T-helper 9 cell (primary cell): ENCODE measurements around the gene ZNF423.

Experiments
- DNase-seq: peaks from one replicate; pipeline ENCODE4 v3.0.0-alpha.2; 2020

The ZNF423 gene

DNA sequence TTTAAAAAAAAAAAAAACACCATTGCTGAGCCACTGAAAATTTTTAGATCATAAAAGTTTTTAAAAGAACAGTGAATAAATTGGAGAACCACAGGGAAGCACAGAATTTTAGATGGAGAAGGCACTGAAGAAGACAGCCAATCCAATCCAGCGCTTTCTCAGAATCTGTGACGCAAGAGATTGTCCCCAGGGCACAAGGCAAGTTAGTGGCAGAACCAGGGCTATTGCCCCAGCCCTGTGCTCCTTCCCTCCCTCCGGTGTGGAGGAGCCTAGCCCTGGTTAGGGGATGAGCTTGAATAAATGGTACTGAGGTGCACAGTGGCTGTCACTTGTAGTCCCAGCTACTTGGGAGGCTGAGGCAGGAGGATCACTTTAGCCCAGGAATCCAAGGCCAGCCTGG, 108.3 kb downstream of the ZNF423 start:
- DNase-seq: no peak

DNA sequence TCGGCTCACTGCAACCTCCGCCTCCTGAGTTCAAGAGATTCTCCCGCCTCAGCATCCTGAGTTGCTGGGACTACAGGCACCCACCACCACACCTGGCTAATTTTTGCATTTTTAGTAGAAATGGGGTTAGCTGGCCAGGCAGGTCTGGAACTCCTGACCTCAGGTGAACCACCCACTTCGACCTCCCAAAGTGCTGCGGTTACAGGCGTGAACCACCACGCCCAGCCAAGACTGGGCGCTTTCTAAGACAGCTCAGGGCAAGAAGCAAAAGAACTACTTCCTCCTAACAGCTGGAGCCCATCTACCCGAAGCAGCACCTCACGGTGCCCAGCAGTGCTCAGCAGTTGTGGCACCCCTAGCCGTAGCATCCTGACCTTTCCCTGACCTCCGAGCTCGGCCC, 109.4 kb downstream of the ZNF423 start:
- DNase-seq: no peak

DNA sequence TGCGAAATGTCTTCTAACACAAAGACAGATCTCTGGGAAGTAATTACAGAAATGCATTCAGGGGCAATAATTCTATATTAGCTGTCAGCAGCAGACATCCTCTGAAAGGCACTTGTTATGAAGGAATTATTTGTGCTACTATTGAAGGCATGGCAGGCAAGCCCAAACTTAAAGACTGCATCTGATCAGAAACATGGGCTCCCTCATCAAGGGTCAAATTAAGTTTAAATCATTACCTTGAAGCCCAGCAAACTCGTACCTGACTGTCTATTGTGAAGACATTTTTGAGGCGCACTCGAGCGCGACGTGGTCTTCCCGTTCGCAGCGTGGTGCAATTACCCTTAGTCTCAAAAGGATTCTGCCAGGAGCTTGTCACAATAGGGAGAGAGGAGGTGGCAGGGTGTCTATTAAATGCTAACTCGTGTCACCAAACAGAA, 110.6 kb downstream of the ZNF423 start:
- no peak for DNase-seq

DNA sequence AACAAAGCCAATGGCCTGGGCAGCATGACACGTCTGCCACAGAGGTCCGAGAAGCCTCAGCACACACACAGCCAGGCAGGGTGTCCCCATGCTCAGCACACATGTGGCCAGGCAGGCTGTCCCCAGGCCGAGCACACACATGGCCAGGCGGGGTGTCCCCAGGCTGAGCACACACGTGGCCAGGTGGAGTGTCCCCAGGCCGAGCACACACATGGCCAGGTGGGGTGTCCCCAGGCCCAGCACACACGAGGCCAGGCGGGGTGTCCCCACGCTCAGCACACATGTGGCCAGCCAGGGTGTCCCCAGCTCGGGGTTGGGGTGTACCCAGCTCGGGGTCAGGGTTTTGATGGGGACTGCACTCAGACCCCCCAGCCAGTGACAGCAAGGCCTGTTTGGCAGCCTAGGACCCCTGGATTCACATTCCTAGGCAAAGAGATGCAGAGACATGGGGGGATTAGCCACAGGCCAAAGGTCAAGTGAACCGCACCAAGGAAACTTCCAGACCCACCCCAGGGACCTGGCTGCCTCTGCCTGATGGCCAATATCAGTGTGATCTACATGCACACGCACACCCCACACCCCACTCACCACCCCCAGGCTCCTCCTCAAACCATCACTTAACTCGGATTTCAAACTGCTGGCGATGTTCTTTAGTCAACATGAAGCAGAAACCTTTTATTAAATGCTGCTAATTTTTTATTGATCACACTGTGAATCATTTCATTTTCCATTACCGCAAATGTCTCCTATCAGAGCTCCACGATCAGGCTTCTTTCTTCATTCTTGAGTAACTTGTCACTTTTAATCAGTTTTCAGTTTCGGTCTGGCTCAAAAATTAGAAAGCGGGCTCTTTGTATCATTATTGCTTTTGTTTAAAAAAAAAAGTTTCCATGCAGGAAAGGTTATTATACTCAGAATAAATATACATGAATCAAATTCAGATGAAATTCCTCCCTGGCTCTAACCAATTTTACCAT, 111.4 kb downstream of the ZNF423 start:
- no peak for DNase-seq

DNA sequence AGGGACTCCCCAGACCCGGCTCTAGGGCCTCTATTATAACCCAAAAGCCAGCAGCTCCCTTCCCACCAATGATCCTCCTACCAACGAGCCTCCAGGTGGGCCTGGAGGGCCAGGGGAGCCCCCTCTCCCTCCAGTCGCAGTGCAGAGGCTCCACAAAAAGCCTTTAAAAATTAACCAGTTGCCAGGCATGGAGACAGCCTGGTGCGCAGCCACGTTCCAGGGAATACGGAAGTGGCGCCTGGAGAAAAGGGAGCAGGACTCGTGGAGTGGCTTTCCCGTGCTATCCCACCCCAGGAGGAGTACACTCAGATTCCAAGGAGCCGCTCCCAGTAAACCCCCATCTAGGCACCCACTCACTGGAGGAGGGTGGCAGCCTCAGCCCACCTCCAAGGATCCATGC, 112.3 kb downstream of the ZNF423 start:
- no peak for DNase-seq

DNA sequence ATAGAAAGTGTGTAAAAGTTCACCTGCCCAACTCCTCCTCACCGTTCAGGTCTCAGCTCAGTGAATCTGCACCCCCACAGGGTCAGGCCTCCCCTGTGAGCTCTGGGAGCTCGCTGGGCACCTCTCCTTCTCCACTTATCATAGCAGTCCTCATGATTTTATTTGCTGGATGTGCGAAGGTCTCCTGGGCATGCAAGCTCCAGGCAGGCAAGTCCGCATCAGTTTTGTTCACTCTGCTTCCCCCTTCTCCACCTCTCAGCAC, 112.8 kb downstream of the ZNF423 start:
- no peak for DNase-seq

DNA sequence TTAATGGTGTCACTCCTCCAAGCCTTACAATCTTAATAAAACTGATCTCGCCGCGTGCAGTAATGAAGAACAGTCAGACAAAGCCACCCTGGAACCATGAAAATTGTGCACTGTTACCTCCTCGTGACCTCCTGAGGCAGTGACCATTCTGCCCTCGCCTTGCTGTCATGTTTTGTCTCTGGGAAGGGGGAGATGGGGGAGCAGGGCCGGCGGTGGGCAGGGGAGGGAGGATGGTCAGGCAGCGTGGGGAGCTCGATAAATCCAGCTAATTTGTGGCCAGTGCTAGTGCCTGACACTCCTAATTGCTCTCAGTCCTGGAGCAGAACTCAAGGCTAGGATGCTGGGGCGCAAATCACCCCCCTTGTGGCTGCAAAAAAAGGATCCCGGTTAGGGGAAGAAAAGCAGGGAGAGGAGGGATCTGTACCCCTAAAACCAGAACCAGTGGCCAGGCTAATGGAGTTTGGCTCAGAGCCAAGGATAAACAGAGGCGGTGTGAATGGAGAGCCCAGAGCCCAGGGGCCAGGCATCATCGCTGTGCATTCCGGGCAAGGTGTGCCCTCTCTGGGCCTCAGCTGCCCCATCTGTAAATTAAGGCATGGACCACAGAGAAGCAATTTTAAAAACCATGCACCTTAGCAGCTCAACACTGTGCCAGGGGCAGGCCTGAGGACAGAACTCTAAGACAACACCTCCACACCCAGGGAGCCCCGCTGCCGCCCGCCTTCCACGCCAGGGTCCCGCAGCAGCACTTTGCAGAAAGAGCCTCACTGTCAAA, 113.3 kb downstream of the ZNF423 start:
- no peak for DNase-seq

DNA sequence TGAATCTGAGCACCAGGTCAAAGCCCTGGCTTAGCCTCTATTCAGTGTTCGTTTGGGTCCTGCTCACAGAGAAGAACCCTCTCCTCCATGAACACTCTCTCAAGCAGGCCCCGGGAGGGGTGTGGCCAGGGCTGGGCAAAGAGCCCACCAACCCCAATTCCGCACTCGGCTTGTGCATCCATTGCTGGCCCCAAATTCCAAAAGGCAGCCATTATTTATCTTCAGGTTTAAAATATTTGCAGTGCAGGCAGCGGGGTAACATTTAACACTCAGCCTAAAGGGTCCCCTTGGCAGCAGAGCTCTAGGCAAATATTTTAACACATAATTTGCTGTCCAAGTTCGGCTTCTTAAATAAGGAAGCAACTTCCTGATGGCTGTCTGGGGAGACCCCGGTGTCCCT, 115.7 kb downstream of the ZNF423 start:
- no peak for DNase-seq

DNA sequence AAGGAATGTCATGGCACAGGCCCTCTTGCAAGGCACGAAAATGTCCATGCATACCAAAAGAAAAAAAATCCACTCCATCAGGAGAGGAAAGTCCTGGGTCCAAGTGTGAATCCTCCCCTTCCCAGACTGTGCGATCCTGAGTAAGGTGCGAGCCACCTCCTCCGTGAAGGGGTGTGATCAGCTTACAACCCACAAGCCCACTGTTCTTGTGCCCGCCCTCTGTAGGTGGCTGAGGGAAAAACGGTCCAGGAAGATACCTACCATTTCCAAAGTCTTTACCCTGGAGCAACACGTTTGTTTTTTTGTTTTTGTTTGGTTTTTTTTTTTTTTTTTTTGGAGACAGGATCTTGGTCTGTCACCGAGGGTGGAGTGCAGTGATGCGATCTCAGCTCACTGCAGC, 116.5 kb downstream of the ZNF423 start:
- no peak for DNase-seq

DNA sequence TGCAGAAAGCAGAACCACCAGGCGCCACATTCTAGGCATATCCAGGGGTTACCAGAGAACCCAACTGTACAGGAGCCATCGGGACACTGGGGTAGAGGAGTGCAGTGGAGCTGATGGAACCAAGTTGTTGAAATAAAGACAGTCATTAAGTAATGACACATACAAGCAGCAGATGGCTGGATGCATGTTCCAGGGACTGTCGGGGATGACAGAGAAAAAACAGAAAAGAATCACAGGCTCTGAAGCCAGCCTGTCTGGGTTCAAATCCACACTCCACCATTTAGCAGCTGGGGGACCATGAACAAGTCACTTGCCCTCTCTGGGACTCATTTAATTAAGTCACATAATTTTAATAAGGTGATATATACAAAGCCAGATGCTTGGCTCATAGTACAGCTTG, 117.1 kb downstream of the ZNF423 start:
- no peak for DNase-seq

DNA sequence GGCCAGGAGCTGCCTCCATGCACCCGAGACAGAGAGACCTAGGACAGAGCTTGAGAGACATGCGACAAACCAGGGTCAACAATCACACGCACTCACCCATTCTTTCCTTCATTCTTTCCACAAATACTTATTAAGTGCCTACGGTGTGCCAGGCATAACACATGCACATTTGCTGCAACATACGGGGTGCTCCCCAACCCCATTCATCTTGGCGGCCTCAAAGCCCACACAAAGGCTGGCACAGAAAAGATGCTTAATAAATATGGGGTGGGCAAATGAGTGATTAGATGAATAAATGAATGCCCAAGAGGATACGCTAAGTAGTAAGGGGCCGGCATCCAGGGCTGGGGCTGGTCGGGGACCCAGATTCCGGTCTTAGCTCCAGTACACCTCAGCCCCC, 117.9 kb downstream of the ZNF423 start:
- no peak for DNase-seq

DNA sequence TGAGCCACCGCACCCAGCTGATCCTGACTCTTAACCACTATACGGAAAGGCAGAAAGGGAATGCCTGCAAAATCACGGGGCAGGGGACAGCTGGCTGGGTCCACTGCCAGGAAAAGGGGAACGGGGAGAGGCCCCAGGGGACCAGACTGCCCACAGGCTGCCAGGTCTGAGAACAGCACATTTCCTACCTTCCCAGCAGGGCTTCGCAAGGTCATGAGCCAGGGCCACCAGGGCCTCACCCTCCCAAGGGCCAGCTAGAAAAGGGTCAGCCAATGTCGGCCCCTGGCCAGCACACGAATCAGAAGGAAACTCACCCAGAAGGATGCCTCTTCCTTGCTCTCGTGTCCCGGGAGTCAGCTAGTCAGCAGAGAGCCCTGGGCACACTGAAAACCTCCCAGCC, 118.4 kb downstream of the ZNF423 start:
- DNase-seq: no peak

DNA sequence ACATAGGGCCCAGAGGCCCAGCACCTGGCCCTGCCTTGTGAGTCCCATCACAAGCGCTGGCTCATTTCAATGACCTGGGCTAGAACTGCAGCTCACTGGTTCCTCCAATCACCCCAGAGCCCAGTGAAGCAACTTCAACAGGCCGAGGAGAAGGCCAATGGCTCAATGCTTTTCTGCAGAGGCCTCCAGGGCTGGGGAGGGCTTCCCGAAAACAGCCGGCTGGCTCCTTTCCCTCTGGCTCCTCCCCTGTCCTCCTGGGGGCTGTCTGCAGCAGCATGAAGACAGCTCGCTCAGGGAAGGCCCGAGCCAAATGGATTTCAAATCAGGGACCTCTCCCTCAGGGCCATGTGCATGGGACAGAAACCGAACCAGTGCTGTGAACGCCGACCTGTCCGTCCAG, 121.6 kb downstream of the ZNF423 start:
- no peak for DNase-seq

DNA sequence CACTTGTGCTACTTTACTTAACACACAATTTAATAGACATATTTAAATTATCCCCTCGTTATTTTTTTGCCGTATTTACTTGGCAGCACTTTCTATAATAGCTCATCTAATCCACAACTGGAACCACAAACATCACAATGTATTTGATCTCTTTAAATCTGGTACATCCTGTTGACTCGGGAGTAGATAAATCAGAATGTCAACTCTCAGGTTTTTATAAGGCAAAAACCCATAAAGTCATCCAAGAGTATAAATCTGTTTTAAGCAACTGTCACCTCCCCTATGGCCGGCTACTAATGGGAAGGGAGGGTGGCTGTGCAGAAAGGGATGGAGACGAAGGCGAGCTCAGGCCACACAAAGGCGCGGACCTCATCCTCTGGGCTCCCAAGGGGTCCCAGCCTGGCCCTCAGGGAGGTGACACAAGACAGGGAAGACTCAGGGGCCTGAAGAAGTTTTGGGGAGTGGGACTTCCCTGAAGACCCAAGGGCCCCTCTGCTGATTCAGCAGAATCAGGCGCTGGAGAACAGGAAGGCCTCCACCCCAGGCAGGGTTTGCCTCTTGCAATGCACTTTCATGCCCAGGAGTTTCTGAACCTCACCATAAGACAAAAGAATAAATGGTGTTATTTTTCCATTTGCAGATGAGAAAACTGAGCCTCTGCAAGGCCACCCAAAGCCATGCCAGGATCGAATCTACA, 122.5 kb downstream of the ZNF423 start:
- no peak for DNase-seq

DNA sequence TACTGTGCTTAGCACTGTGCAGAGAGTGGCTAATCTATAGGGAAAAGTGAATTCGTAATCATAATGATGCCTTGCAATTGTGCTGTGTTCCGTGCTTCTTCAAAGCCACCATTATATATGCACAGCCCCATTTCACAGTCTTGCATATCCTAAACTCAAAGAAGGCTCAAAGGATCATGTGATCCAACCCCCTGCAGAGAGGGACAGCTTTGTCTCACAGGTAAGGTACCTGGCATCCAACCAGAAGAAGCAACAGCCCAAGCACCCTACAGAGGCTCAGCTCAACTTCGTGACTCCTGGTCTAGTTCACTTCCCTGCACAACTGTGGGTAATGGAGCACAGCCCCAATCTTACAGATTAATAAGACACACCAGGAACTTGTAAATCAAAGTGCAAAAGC, 124.0 kb downstream of the ZNF423 start:
- no peak for DNase-seq

DNA sequence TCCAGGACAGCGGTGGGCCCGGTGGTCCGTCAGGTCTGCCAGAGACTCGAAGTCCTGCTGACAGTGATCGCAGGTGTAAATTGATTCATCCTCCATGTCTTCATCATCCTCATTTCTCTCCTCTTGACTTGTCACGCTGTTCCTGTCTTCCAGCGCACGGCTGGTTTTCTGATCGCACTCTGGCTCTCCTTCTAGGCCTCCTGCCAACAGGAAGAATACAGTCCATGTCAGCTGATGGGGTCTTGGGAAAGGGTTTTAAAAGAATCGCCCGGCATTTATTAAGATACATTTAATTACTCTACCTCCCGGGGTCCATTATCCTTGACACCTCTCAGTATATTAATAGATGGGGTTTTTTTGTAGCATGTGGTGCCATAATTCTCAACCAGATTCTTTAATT, 125.1 kb downstream of the ZNF423 start:
- DNase-seq: no peak

DNA sequence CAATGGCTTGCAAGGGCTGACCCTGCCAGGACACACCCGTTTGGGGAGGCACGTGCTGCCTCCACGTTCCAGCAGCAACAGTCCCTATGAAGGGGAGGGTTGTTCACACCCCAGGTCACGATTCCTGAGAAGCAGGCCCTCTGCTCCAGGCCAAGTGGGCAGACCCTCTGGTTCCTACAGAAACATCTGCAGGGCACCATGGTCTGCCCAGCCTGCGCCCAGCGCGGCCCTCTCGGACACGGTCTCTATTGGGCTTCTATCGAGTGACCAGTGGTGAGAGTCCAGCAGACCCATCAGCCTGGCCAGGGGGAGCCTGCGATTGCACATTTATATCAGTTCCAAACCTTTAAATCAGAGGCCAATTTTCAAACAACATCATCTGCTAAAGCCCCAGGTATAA, 128.3 kb downstream of the ZNF423 start:
- DNase-seq: no peak

DNA sequence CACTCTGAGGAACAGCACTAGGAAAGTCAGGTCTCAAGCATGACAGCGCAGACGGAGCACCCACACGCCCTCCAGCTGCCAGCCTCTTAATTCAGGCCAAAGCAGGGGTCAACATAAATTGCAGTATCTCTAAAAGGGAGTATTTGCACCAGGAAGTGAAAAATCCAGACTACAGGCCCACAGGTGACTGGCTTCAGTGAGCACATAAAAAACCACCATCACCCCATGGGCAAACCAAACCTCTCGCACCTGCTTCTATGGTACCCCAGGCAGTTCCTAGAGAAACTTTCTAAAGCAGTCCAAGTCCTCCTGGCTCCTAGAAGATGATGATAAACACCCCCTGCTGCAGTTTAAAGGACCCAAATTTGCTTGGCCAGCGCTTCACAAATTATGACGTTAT, 129.8 kb downstream of the ZNF423 start:
- DNase-seq: no peak

DNA sequence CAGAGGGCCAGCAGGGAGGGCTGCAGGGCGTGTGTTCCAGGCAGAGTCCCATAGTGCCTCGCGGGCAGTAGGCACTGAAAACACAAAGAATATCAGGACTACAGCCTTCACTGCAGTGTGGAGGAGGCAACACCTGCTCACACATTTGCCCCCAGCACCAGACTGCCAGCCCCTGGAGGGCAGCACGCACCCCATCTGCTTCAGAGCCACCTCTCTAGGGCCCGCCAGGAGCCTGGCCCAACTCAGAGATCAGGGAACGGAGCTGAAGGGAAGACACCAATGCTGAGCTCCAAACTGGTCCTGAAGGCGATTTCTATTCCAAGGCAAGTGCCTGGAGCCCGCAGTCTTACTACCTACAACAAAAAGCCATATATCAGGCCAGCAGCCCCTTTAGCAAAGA, 130.3 kb downstream of the ZNF423 start:
- DNase-seq: no peak

DNA sequence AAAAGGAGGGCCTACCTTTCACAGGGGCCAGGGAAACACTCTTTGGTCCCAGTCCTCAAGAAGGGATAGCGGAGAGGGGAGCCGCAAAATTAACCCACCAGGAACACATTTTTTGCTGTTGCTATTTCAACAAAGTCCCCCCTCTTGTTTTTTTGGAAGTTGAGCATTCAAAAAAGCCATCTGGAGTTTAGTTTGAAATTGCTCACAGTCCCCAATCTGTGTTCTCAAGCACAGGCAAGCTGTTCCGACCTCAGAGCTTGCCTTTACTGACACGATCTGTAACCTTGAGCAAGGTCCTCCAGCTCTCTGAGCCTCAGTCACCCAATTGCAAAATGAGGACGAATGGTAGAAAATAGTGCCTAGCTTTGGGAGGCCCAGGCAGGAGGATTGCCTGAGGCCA, 131.1 kb downstream of the ZNF423 start:
- DNase-seq: no peak

DNA sequence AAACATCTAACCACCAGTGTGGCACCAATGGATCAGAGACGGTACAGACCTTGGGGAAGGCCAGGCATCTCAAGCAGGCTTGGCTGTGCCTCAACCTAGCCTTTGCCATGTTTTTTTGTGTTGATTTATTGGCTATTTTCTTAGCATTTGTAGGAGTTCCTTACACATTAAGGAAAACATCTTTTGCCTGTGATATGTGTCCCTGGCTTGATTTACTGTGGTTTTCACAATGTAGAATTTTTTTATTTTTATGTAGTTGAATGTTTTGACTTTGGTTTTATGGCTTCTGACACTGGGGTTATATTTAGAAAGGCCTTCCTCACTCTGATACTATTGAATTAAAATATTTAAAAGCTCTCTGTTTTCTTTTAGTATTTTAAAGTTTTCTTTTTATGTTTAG, 132.6 kb downstream of the ZNF423 start:
- no peak for DNase-seq

DNA sequence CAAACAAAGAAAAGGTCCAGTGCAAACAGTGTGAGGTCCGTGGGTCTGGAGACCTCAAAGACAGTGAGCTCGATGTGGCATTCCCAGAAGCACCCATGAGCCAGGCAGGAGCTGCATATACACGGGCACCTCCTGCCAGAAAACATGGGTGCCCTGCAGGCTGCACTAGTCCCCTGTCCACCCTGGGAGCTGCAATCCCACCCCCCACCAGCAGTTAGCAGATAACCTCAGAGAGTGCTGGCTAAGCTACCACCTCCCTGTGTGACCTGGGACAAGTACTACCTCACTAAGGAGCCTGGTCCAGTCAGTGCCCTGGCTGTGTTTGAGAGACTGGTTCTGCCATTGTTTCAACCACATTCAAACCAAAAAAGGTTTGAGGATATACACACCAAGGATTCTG, 135.7 kb downstream of the ZNF423 start:
- no peak for DNase-seq

DNA sequence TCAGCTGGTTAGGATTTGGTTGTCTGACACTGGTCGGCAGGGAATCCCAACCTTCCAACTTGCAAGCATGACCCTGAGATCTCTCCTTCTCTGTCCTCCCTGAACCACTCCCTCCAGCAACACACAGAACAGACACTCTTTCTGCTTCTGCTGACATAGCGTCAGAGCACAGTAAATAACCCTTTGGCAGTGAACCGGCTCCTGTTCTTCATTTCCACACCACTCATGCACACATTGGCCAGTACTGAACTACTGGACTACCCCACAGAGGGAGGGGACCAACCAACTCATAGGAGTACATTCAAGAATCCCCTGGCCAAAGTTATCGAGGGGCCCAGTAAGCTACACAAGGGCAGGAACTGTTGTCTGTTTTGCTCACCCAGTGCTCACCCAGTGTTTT, 138.2 kb downstream of the ZNF423 start:
- DNase-seq: no peak
